Measurements from ENCODE around the gene METTL22. TPM values are rescaled to one million over a fixed set of nuclear protein-coding genes. Genes with fewer than 3 reads are reported as not detected.

Gene METTL22
- total and polyA plus RNA-seq, 10 of the 15 experiments (the other 5 are each of a cell fraction or from before 2014, with no cell fraction given), result 6.4 to 34.7 (median 18.8) TPM

DNA sequence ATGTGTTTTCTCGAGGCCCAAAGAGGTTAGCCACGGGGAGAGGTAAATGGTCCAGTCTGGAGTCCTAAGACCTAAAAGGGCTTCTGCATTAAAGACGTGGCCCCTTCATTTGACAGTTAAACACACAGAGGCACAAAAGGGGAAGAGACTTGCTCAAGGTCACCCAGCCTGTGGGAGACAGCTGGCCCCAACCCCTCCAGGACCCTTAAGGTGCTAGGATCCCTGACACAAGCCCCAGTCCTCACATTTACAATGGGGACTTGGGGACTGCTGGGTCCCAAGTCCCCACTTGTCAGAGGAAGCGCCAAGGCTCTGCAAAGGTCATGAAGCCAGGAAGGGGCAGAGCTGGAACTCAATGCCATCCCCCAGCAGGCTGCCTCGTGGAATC is 54.7 kb downstream of the METTL22 start (continued):
- TF ChIP-seq USF1 (IDR thresholded peaks at IDR 0.05; ENCODE audit: borderline replicate concordance, extremely low read length, insufficient read depth, low read depth, low read length) (no peak), ZNF24 (IDR thresholded peaks at IDR 0.05) (no peak)

DNA sequence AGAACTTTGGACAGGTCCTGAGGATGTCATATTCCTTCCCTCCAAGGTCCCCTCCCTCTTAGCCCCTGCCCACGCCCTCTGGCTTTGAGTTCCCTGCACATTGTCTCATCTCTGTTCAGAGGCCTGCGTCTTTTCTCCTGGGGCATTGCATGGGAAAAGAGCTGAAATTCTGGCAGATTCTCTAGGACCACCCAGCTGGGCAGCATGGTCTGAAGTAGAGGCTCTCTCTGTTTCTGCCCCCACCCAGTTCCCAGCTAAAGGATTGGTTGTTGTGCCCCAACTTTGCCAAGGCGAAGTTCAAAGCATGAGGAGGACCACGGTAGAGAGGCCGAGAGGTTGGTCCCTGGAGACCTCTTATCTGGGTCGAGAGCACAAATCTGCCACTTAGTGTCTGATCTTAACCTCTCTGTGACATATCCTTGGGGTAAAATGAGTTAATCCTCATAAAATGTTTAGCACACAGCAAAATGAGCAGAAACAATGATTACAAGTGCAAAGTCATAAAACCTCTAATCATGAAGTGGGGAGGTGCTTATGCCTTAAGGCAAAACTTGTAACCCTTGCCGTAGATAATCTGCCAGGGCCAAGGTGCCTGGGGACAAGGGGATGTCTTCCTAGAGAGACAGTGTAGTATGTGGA is 55.4 kb downstream of the METTL22 start:
- no peak for DNase-seq (ENCODE audit: low read depth, low spot score)
- ATAC-seq, result no peak
- RAD21 ChIA-PET (ENCODE audit: unreplicated experiment), result no interaction called here
- intact Hi-C loops (cut with micrococcal nuclease; ENCODE audit: unreplicated experiment), result no loop called here
- WGBS (ENCODE audit: insufficient coverage, insufficient replicate concordance, low lambda C conversion rate, missing lambda C conversion rate), result 47% methylated on average over 7 of the region's 7 CpGs
- peaks cover 5% of the 10 kb centered on the region for H3K4me1 ChIP-seq (ENCODE audit: control insufficient read depth, insufficient read depth, low read length)
- POLR2A ChIA-PET, result no interaction called here
- TF ChIP-seq SMAD5 (IDR thresholded peaks at IDR 0.05; ENCODE audit: low read depth) (no peak), SREBF1 (IDR thresholded peaks at IDR 0.05; ENCODE audit: low read length) (no peak), TCF3 (IDR thresholded peaks at IDR 0.05; ENCODE audit: borderline replicate concordance, insufficient read depth, low read depth, low read length) (no peak), SRF (IDR thresholded peaks at IDR 0.05; ENCODE audit: low read depth in 2 of 2, low read length in 2 of 2) (no peak), POLR2AphosphoS5 (IDR thresholded peaks at IDR 0.05; ENCODE audit: low read length) (no peak), CREM (IDR thresholded peaks at IDR 0.05; ENCODE audit: low read depth) (no peak), NBN (IDR thresholded peaks at IDR 0.05) (no peak), IRF5 (IDR thresholded peaks at IDR 0.05; ENCODE audit: borderline replicate concordance) (no peak), ZSCAN29 (IDR thresholded peaks at IDR 0.05) (no peak), STAT3 (IDR thresholded peaks at IDR 0.05; ENCODE audit: low read depth, low read length) (no peak), HDAC6 (IDR thresholded peaks at IDR 0.05; ENCODE audit: unreplicated experiment) (no peak), SMAD1 (IDR thresholded peaks at IDR 0.05; ENCODE audit: low read depth, partially characterized antibody) (no peak), NFYA (IDR thresholded peaks at IDR 0.05; ENCODE audit: borderline replicate concordance, low read depth, low read length) (no peak), HCFC1 (IDR thresholded peaks at IDR 0.05; ENCODE audit: low read length) (no peak), MTA2 (IDR thresholded peaks at IDR 0.05; ENCODE audit: low read depth) (no peak), ASH2L (IDR thresholded peaks at IDR 0.05; ENCODE audit: borderline replicate concordance, low read depth) (no peak), ZBTB33 (IDR thresholded peaks at IDR 0.05) (no peak)
- TF ChIP-seq, protein P1, sequence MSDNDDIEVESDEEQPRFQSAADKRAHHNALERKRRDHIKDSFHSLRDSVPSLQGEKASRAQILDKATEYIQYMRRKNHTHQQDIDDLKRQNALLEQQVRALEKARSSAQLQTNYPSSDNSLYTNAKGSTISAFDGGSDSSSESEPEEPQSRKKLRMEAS (IDR thresholded peaks at IDR 0.05; ENCODE audit: low read depth, low read length), result no peak
- H3K36me3 ChIP-seq (ENCODE audit: control insufficient read depth in 2 of 2, insufficient read depth in 2 of 2, low read length in 1 of 2), result no peaks in the 10 kb centered on the region
- no peak overlapping the region for H3K4me2 ChIP-seq (ENCODE audit: control insufficient read depth, insufficient read depth)
- H3K4me3 ChIP-seq, result no peak overlapping the region
- no peaks in the 10 kb centered on the region for H3K9me3 ChIP-seq (replicated peaks; ENCODE audit: control insufficient read depth, insufficient read depth, low read length)
- no peak overlapping the region for H3K9ac ChIP-seq (ENCODE audit: control insufficient read depth, insufficient read depth, low read length)
- CTCF ChIA-PET, result interaction anchor here (0.7 to 0.9 kb wide), 2 partner anchors 9 to 29 kb away, joined by 3 read pairs; no protein-coding TSS in a partner anchor
- no peak overlapping the region for H2AFZ ChIP-seq (ENCODE audit: control insufficient read depth, low read depth, low read length)
- in situ Hi-C loops (cut with MboI), result no loop called here
- no peaks in the 10 kb centered on the region for H4K20me1 ChIP-seq (ENCODE audit: control insufficient read depth, insufficient read depth)
- SMC1A ChIA-PET (ENCODE audit: uncharacterized antibody, unreplicated experiment), result no interaction called here
- H3K79me2 ChIP-seq (ENCODE audit: control insufficient read depth, insufficient read depth, low read length), result no peaks in the 10 kb centered on the region
- H3K27ac ChIP-seq (ENCODE audit: control insufficient read depth, insufficient read depth), result no peak overlapping the region
- no peak for FAIRE-seq
- no TSS peak for BruUV-seq (replicated peaks)
- no peaks in the 10 kb centered on the region for H3K27me3 ChIP-seq (replicated peaks in 1 of 2; ENCODE audit: control insufficient read depth in 2 of 2, insufficient read depth in 2 of 2, low read length in 1 of 2)

All from GM12878 (cell line).